Activated naive CD4-positive, alpha-beta T cell treated with anti-CD3 and anti-CD28 coated beads, Interleukin-2, amount 50 U/mL, for 72 hours (primary cell): ENCODE measurements around the gene PAX4. TPM values are rescaled to one million over a fixed set of nuclear protein-coding genes. Genes with fewer than 3 reads are reported as not detected.

Source experiments
- ATAC-seq, 2 donors: fragments of 150-1000 bp; cut with Tn5 transposase; 2 replicates each; pipeline ENCODE4 v1.10.0; 2021; ENCODE audit warnings: mild to moderate bottlenecking in 2 of 2, moderate library complexity in 2 of 2
- DNase-seq, 2 donors: peaks; one replicate each; pipeline ENCODE4 v3.0.0; 2021 to 2022; ENCODE audit warnings: low spot score in 2 of 2
- H3K27ac Mint-ChIP-seq, 2 donors: one replicate each; pipeline ENCODE4 v1.8.0; 2022; ENCODE audit warnings: mild to moderate bottlenecking in 2 of 2, mixed read lengths in 2 of 2
- H3K36me3 Mint-ChIP-seq, 2 donors: one replicate each; pipeline ENCODE4 v1.8.0; 2022; ENCODE audit warnings: mixed read lengths in 2 of 2
- H3K9me3 Mint-ChIP-seq, 2 donors: one replicate each; pipeline ENCODE4 v1.8.0; 2022; ENCODE audit warnings: mixed read lengths in 2 of 2
- total RNA-seq, 2 donors: library from RNA; stranded (reverse); gene quantifications; one replicate each; pipeline ENCODE4 v1.2.3, GENCODE V29; 2022

Gene PAX4
- total RNA-seq, 2 donors from 2014 or later: not detected

DNA sequence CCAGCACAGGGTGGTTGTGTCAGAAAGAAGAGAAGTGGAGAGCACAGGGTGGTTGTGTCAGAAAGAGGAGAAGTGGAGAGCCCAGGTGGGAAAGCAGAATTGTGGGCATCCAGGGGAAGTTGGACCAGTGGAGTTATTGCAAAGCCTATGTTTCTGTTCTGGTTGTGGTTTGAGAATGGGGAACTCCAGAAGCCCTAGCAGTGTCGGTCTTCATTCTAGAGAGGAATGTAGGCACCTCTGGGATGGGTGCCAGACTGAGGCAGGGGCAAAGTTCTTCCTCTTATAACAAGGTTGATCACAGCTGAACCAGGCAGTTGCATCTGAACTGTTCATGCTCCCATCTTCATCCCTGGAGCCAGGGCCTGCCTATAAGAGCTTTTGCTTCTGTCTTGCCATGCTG, 23.5 kb downstream of the PAX4 start:
- Mint-ChIP-seq H3K27ac (no peak overlapping the region), H3K36me3 (peaks cover 0 to 15% of the 10 kb centered on the region in 2 donors), H3K9me3 (no peaks in the 10 kb centered on the region)
- no peak for DNase-seq
- no peak for ATAC-seq

DNA sequence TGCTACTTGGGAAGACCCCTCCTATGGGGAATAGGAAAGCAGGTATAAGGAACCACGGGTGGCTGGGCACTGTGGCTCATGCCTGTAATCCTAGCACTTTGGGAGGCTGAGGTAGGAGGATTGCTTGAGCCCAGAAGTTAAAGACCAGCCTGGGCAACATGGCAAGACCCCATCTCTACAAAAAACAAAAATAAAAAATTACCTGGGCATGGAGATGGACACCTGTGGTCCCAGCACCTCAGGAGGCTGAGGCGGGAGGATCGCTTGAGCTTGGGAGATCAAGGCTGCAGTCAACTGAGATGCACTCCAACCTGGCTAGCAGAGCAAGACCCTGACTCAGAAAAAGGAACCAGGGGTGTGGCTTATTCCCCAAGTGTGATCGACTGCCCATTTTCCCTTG, 25.4 kb downstream of the PAX4 start:
- DNase-seq: no peak
- Mint-ChIP-seq H3K9me3 (no peaks in the 10 kb centered on the region), H3K27ac (no peak overlapping the region)

DNA sequence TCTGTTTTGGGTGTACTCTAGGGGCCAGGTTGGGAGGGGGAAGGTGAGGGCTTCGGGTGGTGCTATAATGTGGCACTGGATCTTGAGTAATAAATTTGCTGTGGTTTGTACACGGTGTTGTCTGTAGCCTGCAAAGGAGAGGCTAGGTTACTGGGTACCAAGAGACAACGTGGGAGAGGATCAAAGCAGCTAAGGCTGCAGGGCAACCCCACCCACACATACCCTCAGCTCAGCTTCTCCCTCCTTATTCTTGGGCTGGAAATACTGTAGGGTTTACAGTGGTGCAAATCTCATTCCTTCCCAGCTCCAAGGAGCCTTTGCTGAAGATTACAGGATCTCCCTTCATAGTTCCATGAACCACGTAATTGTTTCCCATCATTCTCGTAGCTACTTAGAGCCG, 26.4 kb downstream of the PAX4 start:
- Mint-ChIP-seq H3K36me3 (peaks cover 5 to 21% of the 10 kb centered on the region in 2 donors), H3K9me3 (no peaks in the 10 kb centered on the region), H3K27ac (no peak overlapping the region)
- DNase-seq (no peak), ATAC-seq (no peak)

More for the DNA sequence above, 25.4 kb downstream of the PAX4 start:
- H3K36me3 Mint-ChIP-seq: peaks cover 5 to 21% of the 10 kb centered on the region in 2 donors
- no peak for ATAC-seq

DNA sequence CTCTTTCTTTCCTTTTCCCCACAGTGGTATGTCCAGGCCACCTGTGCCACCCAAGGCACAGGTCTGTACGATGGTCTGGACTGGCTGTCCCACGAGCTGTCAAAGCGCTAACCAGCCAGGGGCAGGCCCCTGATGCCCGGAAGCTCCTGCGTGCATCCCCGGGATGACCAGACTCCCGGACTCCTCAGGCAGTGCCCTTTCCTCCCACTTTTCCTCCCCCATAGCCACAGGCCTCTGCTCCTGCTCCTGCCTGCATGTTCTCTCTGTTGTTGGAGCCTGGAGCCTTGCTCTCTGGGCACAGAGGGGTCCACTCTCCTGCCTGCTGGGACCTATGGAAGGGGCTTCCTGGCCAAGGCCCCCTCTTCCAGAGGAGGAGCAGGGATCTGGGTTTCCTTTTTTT, 26.8 kb downstream of the PAX4 start:
- Mint-ChIP-seq H3K36me3 (peaks cover 5 to 21% of the 10 kb centered on the region in 2 donors), H3K9me3 (no peaks in the 10 kb centered on the region), H3K27ac (no peak overlapping the region)
- ATAC-seq: no peak
- no peak for DNase-seq

DNA sequence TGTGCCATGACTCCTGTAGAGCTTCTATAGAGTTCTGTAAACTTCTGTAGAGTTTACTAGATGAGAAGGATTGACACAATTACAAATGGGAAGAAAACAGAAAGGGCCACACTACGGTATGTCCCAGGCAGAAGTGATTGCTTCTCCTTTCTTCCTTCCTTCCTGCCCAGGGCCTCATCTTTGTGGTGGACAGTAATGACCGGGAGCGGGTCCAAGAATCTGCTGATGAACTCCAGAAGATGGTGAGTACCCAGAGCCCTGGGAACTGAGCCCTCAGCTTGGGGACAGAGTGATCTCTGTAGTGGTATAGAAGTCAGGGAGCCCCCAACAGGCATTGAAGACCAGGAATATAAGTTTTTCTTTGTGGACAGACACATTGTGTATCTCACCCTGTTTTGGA, 28.0 kb downstream of the PAX4 start:
- ATAC-seq: no peak
- Mint-ChIP-seq H3K27ac (peak overlapping the region in 1 of 2 donors; percentile 88), H3K36me3 (peaks cover 7 to 21% of the 10 kb centered on the region in 2 donors), H3K9me3 (no peaks in the 10 kb centered on the region)
- no peak for DNase-seq

DNA sequence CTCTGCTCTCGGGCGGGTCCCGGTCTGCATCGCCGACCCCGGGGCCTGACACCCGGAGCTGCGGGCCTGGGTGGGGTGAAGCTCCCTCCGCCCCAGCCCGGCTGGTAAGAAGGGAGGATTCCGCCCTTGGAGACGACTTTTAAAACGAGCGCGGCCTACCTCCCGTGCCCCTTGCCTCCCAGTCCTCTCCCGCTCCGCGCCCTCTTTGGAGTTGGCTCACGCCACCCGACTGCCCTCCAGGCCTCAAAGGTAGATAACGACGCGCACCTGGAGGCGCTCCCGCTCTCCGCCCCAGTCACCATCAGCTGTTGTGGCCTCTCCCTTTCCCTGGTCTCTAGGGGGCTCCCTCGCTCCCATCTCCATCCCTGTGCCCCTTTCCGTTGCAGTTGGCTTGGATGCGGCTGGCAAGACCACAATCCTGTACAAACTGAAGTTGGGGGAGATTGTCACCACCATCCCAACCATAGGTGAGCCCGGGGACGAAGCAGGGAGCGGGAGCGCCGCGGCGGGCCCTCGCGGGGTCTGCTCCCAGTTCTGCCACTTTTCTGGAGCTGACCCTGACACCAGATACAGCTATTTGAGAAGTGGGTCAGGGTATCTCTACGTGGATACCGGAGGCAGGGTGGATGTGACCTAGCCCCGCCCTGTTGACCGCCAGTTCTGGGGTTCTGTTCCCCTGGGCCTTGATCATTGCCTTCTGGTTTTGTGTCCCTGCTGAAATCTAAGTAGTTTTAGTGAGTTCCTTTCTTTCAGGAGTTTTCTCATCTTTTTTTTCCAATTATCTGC, 29.1 kb downstream of the PAX4 start:
- no peaks in the 10 kb centered on the region for H3K9me3 Mint-ChIP-seq
- peak overlapping the region; percentile 88 to 91 for H3K27ac Mint-ChIP-seq
- ATAC-seq (peak; percentile 3 to 21), DNase-seq (peak in 1 of 2 donors; percentile 12)
- H3K36me3 Mint-ChIP-seq: peaks cover 13 to 21% of the 10 kb centered on the region in 2 donors

DNA sequence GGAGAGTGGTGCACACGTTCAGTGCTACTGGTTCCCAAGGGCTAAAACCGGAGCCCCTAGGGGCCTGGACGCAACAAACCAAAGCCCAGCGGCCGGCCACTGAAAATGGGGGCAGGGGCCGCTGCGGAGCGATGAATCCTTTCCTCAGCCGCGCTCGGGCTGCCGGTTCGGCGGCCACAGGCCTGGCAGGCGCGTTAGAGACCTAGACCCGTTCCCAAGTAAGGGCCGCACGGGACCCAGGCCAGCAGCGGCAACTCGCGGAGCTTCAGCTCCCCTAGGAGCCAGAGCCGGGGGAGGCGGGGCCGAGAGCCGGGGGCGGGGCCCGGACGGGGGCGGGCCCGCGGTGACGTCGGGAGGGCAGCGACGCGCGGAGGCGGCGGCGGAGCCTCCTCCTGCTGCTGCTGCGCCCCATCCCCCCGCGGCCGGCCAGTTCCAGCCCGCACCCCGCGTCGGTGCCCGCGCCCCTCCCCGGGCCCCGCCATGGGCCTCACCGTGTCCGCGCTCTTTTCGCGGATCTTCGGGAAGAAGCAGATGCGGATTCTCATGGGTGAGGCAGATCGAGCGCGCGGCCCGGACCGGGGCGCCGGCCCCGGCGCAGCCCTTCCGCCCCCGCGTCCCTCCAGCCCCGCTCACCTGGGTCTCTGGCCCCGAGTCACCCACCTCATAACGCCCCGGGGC, 29.8 kb downstream of the PAX4 start, which contains the start of gene ARF5:
ARF5 (plus strand) TSS at position 393 of the 678 bp plus-strand sequence; CDS start at position 481, 88 bp downstream.
- ATAC-seq: peak; percentile 81 to 87
- peak within 1 kb of the TSS; percentile 88 to 91 for H3K27ac Mint-ChIP-seq
- peak; percentile 85 to 90 for DNase-seq
- H3K9me3 Mint-ChIP-seq: no peaks in the 10 kb centered on the region
- H3K36me3 Mint-ChIP-seq: peaks cover 18 to 21% of the 10 kb centered on the region in 2 donors

DNA sequence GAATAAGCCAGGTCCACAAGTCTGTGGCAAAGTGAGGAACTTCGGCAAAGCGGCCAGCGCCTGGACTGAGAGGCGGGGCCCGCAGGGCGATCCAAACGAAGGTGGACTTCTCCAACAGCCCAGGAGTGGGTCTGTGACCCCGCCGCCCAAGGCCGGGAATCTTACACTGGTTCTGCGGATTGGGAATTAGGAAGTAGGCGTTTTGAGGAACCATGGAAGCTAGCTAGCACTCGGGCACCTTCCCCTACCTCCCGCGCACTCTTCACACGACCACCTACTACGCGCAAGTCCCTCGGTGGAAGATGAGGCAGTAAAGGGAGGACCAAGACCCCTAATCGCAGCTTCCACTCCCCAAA, 30.3 kb downstream of the PAX4 start:
- Mint-ChIP-seq H3K9me3 (no peaks in the 10 kb centered on the region), H3K27ac (no peak overlapping the region)
- no peak for ATAC-seq

DNA sequence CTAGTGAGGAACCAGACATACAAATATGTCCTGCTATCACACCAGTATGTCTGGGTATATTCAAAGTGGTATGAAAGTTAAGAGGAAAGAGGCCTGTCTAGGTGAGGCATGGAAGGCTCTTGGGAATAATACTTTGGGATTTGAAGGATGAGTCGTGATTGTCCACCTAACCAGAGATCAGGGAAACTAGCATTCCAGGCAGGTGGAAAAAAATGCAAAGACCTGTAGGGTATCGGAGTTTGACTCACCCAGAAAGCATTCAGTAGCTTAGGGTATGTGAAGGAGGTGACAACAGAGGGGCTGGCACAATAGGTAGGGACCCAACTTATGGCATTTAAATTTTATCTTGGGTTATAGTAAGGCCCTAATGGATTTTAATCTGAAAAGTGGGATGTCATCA, 31.6 kb downstream of the PAX4 start:
- H3K27ac Mint-ChIP-seq: no peak overlapping the region
- no peak for ATAC-seq
- H3K36me3 Mint-ChIP-seq: peaks cover 22 to 29% of the 10 kb centered on the region in 2 donors
- no peak for DNase-seq
- no peaks in the 10 kb centered on the region for H3K9me3 Mint-ChIP-seq

More for the DNA sequence above, 30.3 kb downstream of the PAX4 start:
- H3K36me3 Mint-ChIP-seq: peaks cover 24 to 27% of the 10 kb centered on the region in 2 donors
- no peak for DNase-seq

DNA sequence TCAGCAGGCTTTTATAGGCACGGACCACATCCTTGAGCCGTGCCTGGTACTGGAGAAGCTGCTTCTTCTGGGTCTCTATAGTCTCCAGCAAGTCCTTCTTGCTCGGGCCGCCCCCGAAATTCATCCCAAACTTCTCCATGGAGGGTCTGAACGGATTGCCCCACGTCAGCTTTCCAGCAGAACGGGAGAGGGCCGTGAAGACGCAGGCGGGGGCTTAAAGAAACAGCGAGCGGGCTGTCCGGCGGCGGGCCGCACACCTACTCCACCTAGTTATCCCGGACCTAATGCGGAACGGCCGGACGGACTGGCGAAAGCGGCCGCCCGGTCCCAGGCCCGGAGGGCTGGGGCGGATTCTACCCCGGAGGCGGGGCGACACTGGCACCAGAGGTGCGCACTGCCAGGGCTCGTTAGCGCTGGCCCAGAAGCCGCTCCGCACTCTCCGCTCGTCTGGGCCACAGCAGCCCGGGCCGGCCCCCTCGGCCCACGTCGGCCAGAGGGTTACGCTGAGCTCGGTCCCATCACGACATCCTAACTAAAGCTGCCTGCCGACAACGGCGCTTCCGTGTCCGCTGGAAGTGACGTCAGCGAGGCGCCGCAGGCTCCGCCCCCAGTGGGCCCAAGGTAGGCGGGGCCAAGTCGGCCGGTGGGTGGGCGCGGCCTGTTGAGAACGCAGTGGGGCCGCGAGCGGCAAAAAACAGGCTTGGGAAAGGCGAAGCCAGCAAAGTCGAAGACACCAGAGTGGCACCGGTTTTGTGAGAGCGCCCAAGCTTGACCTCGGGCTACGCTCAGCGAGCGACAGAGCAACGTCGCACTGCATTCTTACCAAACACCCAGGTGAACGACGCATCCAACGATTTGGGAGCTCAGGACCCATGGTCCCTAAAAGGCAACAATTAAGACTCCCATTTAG, 32.6 kb downstream of the PAX4 start, which contains the start of gene GCC1:
GCC1 (minus strand) TSS at position 553 of the 910 bp plus-strand sequence; CDS start at position 139, 414 bp downstream.
- ATAC-seq (peak; percentile 77 to 83), DNase-seq (peak; percentile 91 to 98)
- Mint-ChIP-seq H3K9me3 (no peaks in the 10 kb centered on the region), H3K27ac (peak within 1 kb of the TSS; percentile 95 to 98), H3K36me3 (peaks cover 19 to 29% of the 10 kb centered on the region in 2 donors)

DNA sequence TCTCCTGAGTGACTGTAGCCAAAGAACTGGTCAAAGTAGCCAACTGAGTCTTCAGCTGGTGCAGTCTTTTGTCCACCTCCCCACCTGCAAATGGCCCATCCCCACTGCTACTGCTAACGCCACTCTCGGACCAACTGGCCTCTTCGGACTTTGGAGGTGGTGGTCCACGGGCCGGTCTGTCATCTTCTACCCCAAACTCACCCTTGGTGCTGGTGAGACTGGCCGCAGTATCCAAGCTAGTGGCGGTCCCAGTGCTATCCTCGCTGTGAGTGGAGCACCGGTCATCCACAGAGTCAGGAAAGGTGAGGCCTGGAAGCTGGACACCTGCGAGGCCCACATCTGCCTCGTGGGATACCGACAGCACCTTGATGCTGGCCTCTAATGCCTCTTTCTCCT, 33.3 kb downstream of the PAX4 start:
- Mint-ChIP-seq H3K9me3 (no peaks in the 10 kb centered on the region), H3K27ac (peak overlapping the region; percentile 95 to 98), H3K36me3 (peaks cover 14 to 29% of the 10 kb centered on the region in 2 donors)
- DNase-seq (no peak), ATAC-seq (no peak)

DNA sequence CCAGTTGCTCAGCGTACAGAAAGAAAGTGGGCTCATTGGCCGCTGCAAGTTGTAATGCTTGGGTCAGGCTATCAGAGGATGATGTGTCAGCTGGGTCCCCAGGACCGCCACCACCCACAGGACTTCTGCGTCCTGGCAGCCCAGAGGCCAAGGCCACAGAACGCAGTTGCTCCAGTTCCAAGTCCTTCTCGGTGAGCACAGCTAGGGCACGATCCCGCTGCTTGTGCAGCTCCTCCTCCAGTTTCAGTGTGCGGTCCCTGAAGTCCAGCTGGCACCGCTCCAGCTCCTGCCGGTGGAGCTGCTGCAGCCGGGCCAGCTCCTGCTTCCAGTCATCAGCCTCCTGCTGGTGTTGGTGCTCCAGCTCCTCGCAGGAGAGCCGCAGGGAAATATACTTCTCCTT, 35.6 kb downstream of the PAX4 start:
- ATAC-seq: no peak
- DNase-seq: no peak
- H3K27ac Mint-ChIP-seq: peak overlapping the region; percentile 41 to 52
- H3K36me3 Mint-ChIP-seq: peaks cover 7 to 24% of the 10 kb centered on the region in 2 donors
- no peaks in the 10 kb centered on the region for H3K9me3 Mint-ChIP-seq

DNA sequence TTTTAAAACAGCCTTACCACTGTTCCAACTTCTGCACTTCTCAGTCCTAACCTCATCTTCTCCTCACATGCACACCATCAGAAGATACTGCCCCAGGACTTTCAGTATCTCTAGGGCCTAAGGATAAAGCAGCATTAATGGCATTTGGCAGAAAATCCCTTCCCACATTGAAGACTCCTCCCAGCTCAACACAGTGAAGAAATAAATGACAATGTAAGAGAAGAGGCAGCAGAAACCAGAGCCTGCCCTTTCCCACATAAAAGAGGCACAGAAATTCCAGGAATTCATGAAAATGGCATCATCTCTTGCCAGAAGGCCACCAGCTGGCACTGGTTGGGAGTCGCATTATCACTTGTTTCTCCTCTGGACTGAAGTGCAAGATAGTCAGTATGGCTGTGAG, 36.2 kb downstream of the PAX4 start:
- Mint-ChIP-seq H3K9me3 (no peaks in the 10 kb centered on the region), H3K36me3 (peaks cover 7 to 24% of the 10 kb centered on the region in 2 donors), H3K27ac (no peak overlapping the region)
- ATAC-seq (no peak), DNase-seq (no peak)

DNA sequence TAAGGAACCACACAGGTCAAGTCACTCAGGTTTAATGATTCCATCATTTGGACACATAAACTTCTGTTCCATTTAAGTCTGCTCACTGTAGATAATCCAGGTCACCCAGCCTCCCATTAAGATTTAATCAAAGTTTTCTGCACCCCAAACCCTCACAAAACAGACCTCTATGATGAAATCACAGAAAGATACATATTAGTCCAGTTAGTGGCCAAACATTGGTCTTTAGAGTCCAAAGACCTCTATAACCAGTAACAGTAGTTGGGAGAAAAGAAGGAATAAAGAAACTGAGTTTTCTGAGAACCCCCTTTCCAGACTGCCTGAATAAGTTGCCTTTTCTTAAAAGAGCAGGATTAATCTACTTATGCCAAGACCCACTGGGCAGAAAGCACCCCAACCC, 37.3 kb downstream of the PAX4 start:
- Mint-ChIP-seq H3K36me3 (peaks cover 7 to 24% of the 10 kb centered on the region in 2 donors), H3K27ac (no peak overlapping the region), H3K9me3 (no peaks in the 10 kb centered on the region)
- DNase-seq: no peak
- no peak for ATAC-seq

DNA sequence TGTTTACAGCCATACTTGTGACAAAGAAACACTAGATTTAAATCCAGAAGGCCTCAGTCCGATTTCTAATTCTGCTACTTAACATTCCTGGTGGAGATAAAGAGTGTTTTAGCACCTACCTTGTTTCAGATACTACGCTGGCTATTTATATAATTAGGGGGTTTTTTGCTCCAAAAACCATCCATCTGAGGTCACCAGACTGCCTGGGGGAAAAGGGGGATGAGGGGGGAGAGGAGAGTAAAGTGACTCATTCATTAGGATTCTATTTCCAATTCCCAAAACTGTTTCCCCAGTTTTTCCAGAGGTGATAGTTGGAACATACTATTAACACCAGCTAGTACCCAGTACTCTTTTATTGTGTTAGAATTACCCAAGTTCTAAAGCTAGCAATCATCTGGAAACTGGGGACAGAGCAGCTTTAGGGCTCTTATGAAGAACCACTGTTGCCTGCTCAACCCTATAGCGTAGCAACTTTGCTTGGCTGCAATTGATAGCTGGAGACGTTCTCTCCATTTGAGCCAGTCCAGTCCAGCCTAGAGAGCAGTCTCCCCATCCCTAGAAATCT, 39.1 kb downstream of the PAX4 start:
- Mint-ChIP-seq H3K27ac (no peak overlapping the region), H3K36me3 (peaks cover 7 to 16% of the 10 kb centered on the region in 2 donors), H3K9me3 (no peaks in the 10 kb centered on the region)
- no peak for ATAC-seq
- no peak for DNase-seq

DNA sequence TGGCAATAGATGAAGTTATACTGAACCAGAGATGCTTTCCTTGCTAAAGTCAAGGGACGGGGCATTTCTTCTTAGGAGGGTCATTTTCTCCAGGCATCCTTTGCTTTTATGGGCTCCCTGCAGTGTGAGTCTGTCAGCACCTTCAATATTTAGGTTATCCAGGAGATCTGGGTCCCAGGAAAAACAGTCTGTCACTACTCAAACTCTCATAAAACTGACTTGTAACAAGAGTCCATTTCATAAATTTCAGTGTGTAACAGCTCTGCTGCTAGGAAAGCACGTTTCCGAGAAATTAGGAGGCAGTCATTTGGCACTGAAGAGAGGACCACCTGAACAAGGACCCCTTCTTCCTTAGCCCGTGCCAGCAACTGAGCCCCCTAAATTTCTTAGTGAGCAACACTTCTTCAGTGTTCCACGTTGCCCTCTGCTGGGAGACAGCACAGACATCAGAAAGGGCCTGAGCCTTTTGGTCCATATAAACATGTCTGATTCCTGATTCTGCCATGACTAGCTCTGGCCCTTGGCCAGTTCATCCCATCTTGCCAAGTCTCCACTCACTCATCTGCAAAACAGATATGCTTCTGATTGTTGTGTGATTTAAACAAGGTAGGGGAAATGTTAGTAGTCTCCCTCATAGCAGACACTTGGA, 39.8 kb downstream of the PAX4 start:
- Mint-ChIP-seq H3K36me3 (peaks cover 7 to 11% of the 10 kb centered on the region in 2 donors), H3K9me3 (no peaks in the 10 kb centered on the region), H3K27ac (no peak overlapping the region)
- ATAC-seq: no peak
- no peak for DNase-seq
